Gastroesophageal sphincter (tissue), 4 donors: ENCODE data around the gene GPR84. TPM values are rescaled to one million over a fixed set of nuclear protein-coding genes. Genes with fewer than 3 reads are reported as not detected.

Source experiments
- ATAC-seq: fragments of 150-250 bp; one replicate; pipeline ENCODE4 v1.9.1; 2016; ENCODE audit warnings: mild to moderate bottlenecking, moderate library complexity
- H3K27ac ChIP-seq, 4 donors: fragments of 200-600 bp; sonication (generic) in 3 of 4; 1 replicate in 3 of 4; 2 replicates in 1 of 4; pipeline ENCODE4 v1.5.1; 2016 to 2019
- H3K27me3 ChIP-seq: fragments of 200-600 bp; sonication (generic); one replicate; pipeline ENCODE4 v1.5.1; 2019
- H3K36me3 ChIP-seq, 2 donors: fragments of 200-600 bp; sonication (generic); one replicate each; pipeline ENCODE4 v1.5.1; 2019; ENCODE audit warnings: control low read depth in 1 of 2
- H3K4me1 ChIP-seq, 3 donors: fragments of 200-600 bp; sonication (generic); 1 replicate in 2 of 3; 2 replicates in 1 of 3; pipeline ENCODE4 v1.5.1; 2016 to 2019; ENCODE audit warnings: control low read depth in 2 of 3
- H3K4me3 ChIP-seq, 2 donors: fragments of 200-600 bp; sonication (generic); one replicate each; pipeline ENCODE4 v1.5.1; 2019; ENCODE audit warnings: mild to moderate bottlenecking in 1 of 2, moderate library complexity in 1 of 2
- H3K9me3 ChIP-seq, 3 donors: fragments of 200-600 bp; sonication (generic); one replicate each; pipeline ENCODE4 v1.5.1; 2017 to 2019; ENCODE audit warnings: control low read depth in 2 of 3
- CTCF ChIP-seq, 4 experiments: fragments of 200-600 bp in 2 of 4; fragments of 450-650 bp in 2 of 4; sonication (generic) in 1 of 4; IDR thresholded peaks; one replicate each; pipeline ENCODE4 v1.5.1; 2017 to 2019; ENCODE audit warnings: antibody characterized with exemption in 4 of 4, mild to moderate bottlenecking in 2 of 4, moderate library complexity in 2 of 4
- EP300 ChIP-seq: sonication (generic); formaldehyde crosslinking; IDR thresholded peaks from one replicate; pipeline ENCODE4 v1.6.1; 2017; ENCODE audit warnings: antibody characterized with exemption, mild to moderate bottlenecking
- POLR2A ChIP-seq, 2 donors: fragments of 450-650 bp; IDR thresholded peaks; one replicate each; pipeline ENCODE4 v1.6.1; 2017; ENCODE audit warnings: antibody characterized with exemption in 2 of 2, mild to moderate bottlenecking in 2 of 2, moderate library complexity in 1 of 2
- POLR2AphosphoS5 ChIP-seq: sonication (generic); formaldehyde crosslinking; IDR thresholded peaks from one replicate; pipeline ENCODE4 v1.6.1; 2017; ENCODE audit warnings: antibody characterized with exemption
- WGBS, 2 donors: methylation state at CpG; one replicate each; pipeline ENCODE4 v1.1.5; 2018; ENCODE audit warnings: low coverage in 1 of 2; 5-methylcytosine and 5-hydroxymethylcytosine counted together
- total RNA-seq, 4 donors: library from RNA; depleted of rRNA; stranded (reverse); fragments of >200 nt; gene quantifications; one replicate each; pipeline ENCODE4 v1.1.0, GENCODE V29; 2016

GPR84 gene
- total RNA-seq, 4 donors from 2014 or later: 0.54 TPM; not detected in 3

- Histone ChIP-seq H3K27me3 (no peaks in the 10 kb centered on the region), H3K4me3 (no peak overlapping the region), H3K4me1 (peaks cover 0 to 21% (median 4%) of the 10 kb centered on the region in 3 donors), H3K9me3 (no peaks in the 10 kb centered on the region), H3K36me3 (peaks cover 2 to 51% of the 10 kb centered on the region in 2 donors), H3K27ac (peak overlapping the region in 2 of 4 donors; percentile 19 to 38)
- no peak for TF ChIP-seq EP300
- no peak for ATAC-seq
- 53 to 59% methylated on average over 3 of the region's 6 CpGs for WGBS, 2 donors
Observed at GRCh38 chr12:54393207-54393609, 28.9 kb upstream of the GPR84 start.

GRCh38 chr12:54392485-54393206 lies 28.4 kb upstream of the GPR84 start:
- 68 to 85% methylated on average over 3 to 5 of the region's 8 CpGs for WGBS, 2 donors
- Histone ChIP-seq H3K4me1 (peaks cover 0 to 21% (median 4%) of the 10 kb centered on the region in 3 donors), H3K4me3 (no peak overlapping the region), H3K36me3 (peaks cover 2 to 45% of the 10 kb centered on the region in 2 donors), H3K9me3 (no peaks in the 10 kb centered on the region), H3K27me3 (no peaks in the 10 kb centered on the region), H3K27ac (peak overlapping the region in 2 of 4 donors; percentile 19 to 38)
- ATAC-seq: no peak
- TF ChIP-seq CTCF (IDR thresholded peaks at IDR 0.05): no peak
- no peak for TF ChIP-seq EP300
- TF ChIP-seq POLR2A (IDR thresholded peaks at IDR 0.05): no peak
- TF ChIP-seq POLR2AphosphoS5: no peak

- Histone ChIP-seq H3K36me3 (peaks cover 0 to 28% of the 10 kb centered on the region in 2 donors), H3K9me3 (no peaks in the 10 kb centered on the region), H3K27me3 (no peaks in the 10 kb centered on the region), H3K4me3 (peak overlapping the region; percentile 29 to 53), H3K27ac (peak overlapping the region in 2 of 4 donors; percentile 48 to 66), H3K4me1 (peaks cover 0 to 28% (median 4%) of the 10 kb centered on the region in 3 donors)
- TF ChIP-seq CTCF (IDR thresholded peaks at IDR 0.05): no peak
- TF ChIP-seq EP300: no peak
- TF ChIP-seq POLR2AphosphoS5: no peak
- TF ChIP-seq POLR2A (IDR thresholded peaks at IDR 0.05): no peak
- peak; percentile 8 for ATAC-seq
- 62 to 63% methylated on average over 4 to 6 of the region's 51 CpGs for WGBS, 2 donors
Observed at GRCh38 chr12:54390668-54391551, 26.6 kb upstream of the GPR84 start.

- H3K27me3 ChIP-seq: no peaks in the 10 kb centered on the region
- H3K9me3 ChIP-seq: no peaks in the 10 kb centered on the region
- TF ChIP-seq POLR2A (IDR thresholded peaks at IDR 0.05) (no peak), CTCF (IDR thresholded peaks at IDR 0.05) (no peak), POLR2AphosphoS5 (no peak), EP300 (no peak)
- no peak for ATAC-seq
- H3K36me3 ChIP-seq: peaks cover 0 to 21% of the 10 kb centered on the region in 2 donors
- no peak overlapping the region for H3K4me3 ChIP-seq
- 0 to 96% methylated on average over 1 to 3 of the region's 7 CpGs for WGBS, 2 donors
- peaks cover 0 to 35% (median 10%) of the 10 kb centered on the region in 3 donors for H3K4me1 ChIP-seq
- peak overlapping the region in 1 of 4 donors; percentile 66 for H3K27ac ChIP-seq
Observed at GRCh38 chr12:54390176-54390667, 25.9 kb upstream of the GPR84 start.

- Histone ChIP-seq H3K27ac (peak overlapping the region in 1 of 4 donors; percentile 66), H3K9me3 (no peaks in the 10 kb centered on the region), H3K36me3 (peaks cover 0 to 16% of the 10 kb centered on the region in 2 donors), H3K27me3 (no peaks in the 10 kb centered on the region), H3K4me3 (no peak overlapping the region), H3K4me1 (peaks cover 0 to 40% (median 10%) of the 10 kb centered on the region in 3 donors)
- WGBS, 2 donors: 84% methylated on average over 5 of the region's 5 CpGs; no CpG with 5 or more reads in 1 of the 2 donors
- no peak for ATAC-seq
- no peak for TF ChIP-seq EP300
- no peak for TF ChIP-seq CTCF (IDR thresholded peaks at IDR 0.05)
- TF ChIP-seq POLR2A (IDR thresholded peaks at IDR 0.05): no peak
- TF ChIP-seq POLR2AphosphoS5: no peak
Observed at GRCh38 chr12:54389607-54390175, 25.4 kb upstream of the GPR84 start.
